Measurements from ENCODE around the gene MBTPS1.
A peak's percentile ranks its signal among the peaks of the same experiment; 100 is the strongest.

MBTPS1 gene

DNA sequence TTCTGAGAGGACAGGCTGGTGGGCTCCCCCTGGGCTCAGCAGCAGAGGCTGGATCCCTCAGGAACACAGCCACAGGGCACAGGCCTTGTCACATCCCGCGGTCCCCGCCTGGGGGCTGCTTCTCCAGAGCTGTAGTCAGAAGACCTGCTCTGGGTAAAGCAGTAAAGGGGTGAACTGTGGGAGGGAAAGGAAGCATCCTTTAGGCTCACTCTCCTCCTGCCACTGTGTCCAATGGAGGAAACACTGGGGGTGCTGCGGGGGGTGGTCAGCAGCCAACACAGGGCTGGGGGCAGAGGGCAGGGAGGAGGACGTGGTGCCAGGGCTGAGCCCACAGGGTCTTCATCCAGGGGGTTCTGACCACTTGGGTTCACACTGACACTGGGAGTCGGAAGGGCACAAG lies 69.1 kb downstream of the MBTPS1 start:
- no peak overlapping the region for H3K27ac ChIP-seq (ENCODE audit: low read depth, low read length)
- H2AK5ac ChIP-seq (ENCODE audit: low read length), result no peak overlapping the region
- WGBS (ENCODE audit: extremely low coverage, insufficient coverage, low lambda C conversion rate), result no CpG with 5 or more reads among the region's 6 CpGs
- no peak for DNase-seq
- no peak overlapping the region for H3K18ac ChIP-seq (ENCODE audit: low read length)
- H3K9ac ChIP-seq (ENCODE audit: low read length), result no peak overlapping the region
- peaks cover 2% of the 10 kb centered on the region for H3K4me1 ChIP-seq (ENCODE audit: control insufficient read depth, low read depth, low read length)
- no peak overlapping the region for H3K4ac ChIP-seq (ENCODE audit: low read depth, low read length)
- no peaks in the 10 kb centered on the region for H3K79me1 ChIP-seq (ENCODE audit: low read length)
- no peaks in the 10 kb centered on the region for H3K36me3 ChIP-seq (ENCODE audit: control insufficient read depth, insufficient read depth, low read length)
- H3K79me2 ChIP-seq (ENCODE audit: control insufficient read depth, insufficient read depth, low read length), result no peaks in the 10 kb centered on the region
- no peak overlapping the region for H4K8ac ChIP-seq (ENCODE audit: low read depth, low read length)
- H3K23ac ChIP-seq (ENCODE audit: low read length), result no peak overlapping the region
- no peak overlapping the region for H2BK5ac ChIP-seq (ENCODE audit: low read length)
- H4K5ac ChIP-seq (ENCODE audit: low read length), result no peak overlapping the region
- H2BK15ac ChIP-seq (replicated peaks; ENCODE audit: low read depth), result no peak overlapping the region
- no peak overlapping the region for H3K4me3 ChIP-seq (ENCODE audit: low read length)
- H3K4me2 ChIP-seq (ENCODE audit: low read length), result no peak overlapping the region
- no peak overlapping the region for H2BK120ac ChIP-seq (ENCODE audit: low read depth, low read length)
- no peak overlapping the region for H3K56ac ChIP-seq (ENCODE audit: low read length)
- no peaks in the 10 kb centered on the region for H3K27me3 ChIP-seq (ENCODE audit: insufficient read depth, low read length, poor library complexity)

DNA sequence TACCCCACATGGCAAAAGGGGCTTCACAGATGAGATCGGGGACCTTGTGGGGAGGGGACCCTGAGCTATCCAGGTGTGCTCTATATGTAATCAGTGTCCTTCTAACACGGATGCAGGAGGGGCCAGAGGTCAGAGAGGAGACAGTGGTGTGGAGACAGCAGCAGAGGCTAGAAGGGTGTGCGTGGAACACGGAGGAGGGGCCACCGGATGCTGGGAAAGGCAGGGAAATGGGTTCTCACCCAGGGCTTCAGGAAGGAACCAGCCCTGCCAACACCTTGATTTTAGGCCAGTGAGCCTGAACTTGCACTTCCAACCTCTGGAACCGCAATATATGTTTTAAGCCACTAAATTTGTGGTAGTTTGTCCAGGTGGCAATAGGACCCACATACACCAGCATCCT lies 69.5 kb downstream of the MBTPS1 start:
- H2BK5ac ChIP-seq (ENCODE audit: low read length), result no peak overlapping the region
- H3K4me3 ChIP-seq (ENCODE audit: low read length), result no peak overlapping the region
- no peak for DNase-seq
- no peaks in the 10 kb centered on the region for H3K36me3 ChIP-seq (ENCODE audit: control insufficient read depth, insufficient read depth, low read length)
- H3K79me1 ChIP-seq (ENCODE audit: low read length), result no peaks in the 10 kb centered on the region
- no peak overlapping the region for H3K9ac ChIP-seq (ENCODE audit: low read length)
- no peak overlapping the region for H2BK15ac ChIP-seq (replicated peaks; ENCODE audit: low read depth)
- no peak overlapping the region for H4K8ac ChIP-seq (ENCODE audit: low read depth, low read length)
- H2BK120ac ChIP-seq (ENCODE audit: low read depth, low read length), result no peak overlapping the region
- no peak overlapping the region for H4K5ac ChIP-seq (ENCODE audit: low read length)
- no peak overlapping the region for H3K56ac ChIP-seq (ENCODE audit: low read length)
- no peak overlapping the region for H3K4ac ChIP-seq (ENCODE audit: low read depth, low read length)
- H3K4me2 ChIP-seq (ENCODE audit: low read length), result no peak overlapping the region
- no CpG with 5 or more reads among the region's 6 CpGs for WGBS (ENCODE audit: extremely low coverage, insufficient coverage, low lambda C conversion rate)
- no peak overlapping the region for H2AK5ac ChIP-seq (ENCODE audit: low read length)
- H3K27ac ChIP-seq (ENCODE audit: low read depth, low read length), result no peak overlapping the region
- no peaks in the 10 kb centered on the region for H3K27me3 ChIP-seq (ENCODE audit: insufficient read depth, low read length, poor library complexity)
- no peaks in the 10 kb centered on the region for H3K79me2 ChIP-seq (ENCODE audit: control insufficient read depth, insufficient read depth, low read length)
- H3K23ac ChIP-seq (ENCODE audit: low read length), result no peak overlapping the region
- H3K4me1 ChIP-seq (ENCODE audit: control insufficient read depth, low read depth, low read length), result peaks cover 2% of the 10 kb centered on the region
- no peak overlapping the region for H3K18ac ChIP-seq (ENCODE audit: low read length)

DNA sequence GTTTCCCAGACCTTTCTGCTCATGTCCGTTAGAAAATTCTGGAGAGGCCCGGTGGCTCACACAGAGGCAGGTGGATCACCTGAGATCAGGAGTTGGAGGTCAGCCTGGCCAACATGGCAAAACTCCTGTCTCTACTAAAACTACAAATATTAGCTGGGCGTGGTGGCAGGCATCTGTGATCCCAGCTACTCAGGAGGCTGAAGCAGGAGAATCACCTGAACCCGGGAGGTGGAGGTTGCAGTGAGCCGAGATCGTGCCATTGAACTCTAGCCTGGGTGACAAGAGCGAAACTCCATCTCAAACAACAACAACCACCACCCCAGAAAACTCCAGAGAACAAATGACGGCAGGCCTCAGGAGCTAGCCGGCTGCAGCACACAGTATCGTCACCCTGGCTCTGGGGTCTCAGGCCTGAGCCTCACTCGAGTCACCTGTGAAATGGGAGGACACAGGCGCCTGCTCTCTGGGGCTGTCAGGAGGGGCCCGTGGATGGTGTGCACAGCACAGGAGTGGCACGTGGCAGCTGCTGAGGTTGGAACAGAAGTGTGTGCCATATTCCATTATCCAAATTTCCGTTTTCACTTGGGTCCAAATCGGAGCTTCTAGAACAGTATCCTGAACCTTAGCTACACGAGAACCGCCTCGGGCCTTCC lies 70.8 kb downstream of the MBTPS1 start:
- H3K36me3 ChIP-seq (ENCODE audit: control insufficient read depth, insufficient read depth, low read length), result no peaks in the 10 kb centered on the region
- no peak overlapping the region for H3K4ac ChIP-seq (ENCODE audit: low read depth, low read length)
- no peak overlapping the region for H3K9ac ChIP-seq (ENCODE audit: low read length)
- no peaks in the 10 kb centered on the region for H3K27me3 ChIP-seq (ENCODE audit: insufficient read depth, low read length, poor library complexity)
- H3K18ac ChIP-seq (ENCODE audit: low read length), result no peak overlapping the region
- no peak overlapping the region for H2BK5ac ChIP-seq (ENCODE audit: low read length)
- no peak overlapping the region for H3K4me2 ChIP-seq (ENCODE audit: low read length)
- no peak overlapping the region for H2AK5ac ChIP-seq (ENCODE audit: low read length)
- H3K23ac ChIP-seq (ENCODE audit: low read length), result no peak overlapping the region
- no peak for DNase-seq
- no peak overlapping the region for H4K5ac ChIP-seq (ENCODE audit: low read length)
- H3K79me1 ChIP-seq (ENCODE audit: low read length), result no peaks in the 10 kb centered on the region
- WGBS (ENCODE audit: extremely low coverage, insufficient coverage, low lambda C conversion rate), result no CpG with 5 or more reads among the region's 19 CpGs
- no peak overlapping the region for H3K4me3 ChIP-seq (ENCODE audit: low read length)
- H2BK15ac ChIP-seq (replicated peaks; ENCODE audit: low read depth), result no peak overlapping the region
- H3K27ac ChIP-seq (ENCODE audit: low read depth, low read length), result no peak overlapping the region
- peaks cover 2% of the 10 kb centered on the region for H3K4me1 ChIP-seq (ENCODE audit: control insufficient read depth, low read depth, low read length)
- H3K56ac ChIP-seq (ENCODE audit: low read length), result no peak overlapping the region
- no peak overlapping the region for H2BK120ac ChIP-seq (ENCODE audit: low read depth, low read length)
- no peak overlapping the region for H4K8ac ChIP-seq (ENCODE audit: low read depth, low read length)
- H3K79me2 ChIP-seq (ENCODE audit: control insufficient read depth, insufficient read depth, low read length), result no peaks in the 10 kb centered on the region

DNA sequence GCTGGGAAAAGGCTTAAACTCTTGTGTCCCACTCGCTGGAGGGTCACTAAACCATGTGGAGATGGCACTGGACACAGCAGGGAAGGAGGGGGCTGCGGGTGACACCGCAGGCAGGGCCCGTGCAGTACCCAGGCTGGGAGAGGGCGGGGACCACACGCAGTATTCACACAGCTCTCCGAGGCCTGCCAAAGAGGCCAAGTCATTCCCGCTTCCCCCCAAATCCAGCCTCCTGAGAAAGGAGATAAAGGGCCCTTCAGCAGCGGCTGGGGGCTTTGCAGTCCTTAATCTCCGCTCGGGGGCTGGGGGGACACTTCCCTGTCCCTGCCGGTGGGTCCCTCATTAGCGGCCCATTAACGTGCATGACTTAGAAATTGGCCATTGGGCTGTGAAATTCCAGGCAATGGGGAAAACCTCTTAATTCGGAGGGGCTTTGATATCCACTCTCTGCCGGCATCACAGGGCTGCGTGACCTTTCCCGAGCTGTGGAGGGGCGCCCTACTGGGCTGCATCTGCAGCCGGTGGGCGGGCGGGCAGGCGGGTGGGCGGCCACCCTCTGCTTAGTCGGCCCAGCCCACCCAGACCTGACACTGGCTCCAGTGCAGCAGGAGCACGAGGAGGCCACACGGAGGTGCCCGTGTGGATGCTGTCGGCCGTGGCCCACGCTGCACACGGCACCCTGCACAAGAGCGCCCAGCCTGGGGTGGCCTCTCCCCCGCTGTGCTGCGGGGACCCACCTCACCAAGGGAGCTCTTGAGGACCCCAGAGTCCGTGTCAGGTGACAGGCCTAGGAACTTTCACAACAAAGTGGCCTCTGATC lies 71.5 kb downstream of the MBTPS1 start:
- peak; percentile 53 for DNase-seq
- no CpG with 5 or more reads among the region's 36 CpGs for WGBS (ENCODE audit: extremely low coverage, insufficient coverage, low lambda C conversion rate)
- Histone ChIP-seq H3K27me3 (ENCODE audit: insufficient read depth, low read length, poor library complexity) (no peaks in the 10 kb centered on the region), H3K23ac (ENCODE audit: low read length) (no peak overlapping the region), H3K56ac (ENCODE audit: low read length) (no peak overlapping the region), H3K4me2 (ENCODE audit: low read length) (no peak overlapping the region), H3K4ac (ENCODE audit: low read depth, low read length) (no peak overlapping the region), H2AK5ac (ENCODE audit: low read length) (no peak overlapping the region), H3K79me2 (ENCODE audit: control insufficient read depth, insufficient read depth, low read length) (no peaks in the 10 kb centered on the region), H3K36me3 (ENCODE audit: control insufficient read depth, insufficient read depth, low read length) (no peaks in the 10 kb centered on the region), H3K79me1 (ENCODE audit: low read length) (no peaks in the 10 kb centered on the region), H3K9ac (ENCODE audit: low read length) (no peak overlapping the region), H3K27ac (ENCODE audit: low read depth, low read length) (no peak overlapping the region), H4K8ac (ENCODE audit: low read depth, low read length) (no peak overlapping the region), H4K5ac (ENCODE audit: low read length) (no peak overlapping the region), H2BK15ac (replicated peaks; ENCODE audit: low read depth) (no peak overlapping the region), H2BK5ac (ENCODE audit: low read length) (no peak overlapping the region), H3K4me3 (ENCODE audit: low read length) (no peak overlapping the region), H2BK120ac (ENCODE audit: low read depth, low read length) (no peak overlapping the region), H3K18ac (ENCODE audit: low read length) (no peak overlapping the region), H3K4me1 (ENCODE audit: control insufficient read depth, low read depth, low read length) (peaks cover 2% of the 10 kb centered on the region)

DNA sequence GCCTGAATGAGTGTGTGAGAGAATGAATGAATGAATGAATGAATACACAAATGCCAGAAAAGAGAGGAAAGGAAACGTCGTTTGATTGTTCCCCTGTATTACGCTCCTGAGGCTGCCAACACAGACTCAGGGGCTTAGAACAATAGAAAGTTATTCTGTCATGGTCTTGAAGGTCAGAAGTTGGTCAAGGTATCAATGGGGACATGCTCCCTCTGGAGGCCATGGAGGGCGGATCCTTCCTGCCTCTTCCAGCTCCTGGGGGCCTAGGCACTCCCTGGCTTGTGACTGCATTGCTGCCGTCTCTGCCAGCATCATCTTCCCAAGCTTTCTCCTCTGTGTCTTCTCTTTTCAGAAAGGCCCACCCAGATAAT lies 72.6 kb downstream of the MBTPS1 start:
- no peak overlapping the region for H3K18ac ChIP-seq (ENCODE audit: low read length)
- H3K79me1 ChIP-seq (ENCODE audit: low read length), result no peaks in the 10 kb centered on the region
- H3K4me3 ChIP-seq (ENCODE audit: low read length), result no peak overlapping the region
- WGBS (ENCODE audit: extremely low coverage, insufficient coverage, low lambda C conversion rate), result no CpG with 5 or more reads among the region's 5 CpGs
- no peaks in the 10 kb centered on the region for H3K36me3 ChIP-seq (ENCODE audit: control insufficient read depth, insufficient read depth, low read length)
- DNase-seq, result peak; percentile 84
- no peaks in the 10 kb centered on the region for H3K27me3 ChIP-seq (ENCODE audit: insufficient read depth, low read length, poor library complexity)
- H2AK5ac ChIP-seq (ENCODE audit: low read length), result no peak overlapping the region
- no peak overlapping the region for H3K4me2 ChIP-seq (ENCODE audit: low read length)
- H3K4me1 ChIP-seq (ENCODE audit: control insufficient read depth, low read depth, low read length), result peaks cover 2% of the 10 kb centered on the region
- H3K23ac ChIP-seq (ENCODE audit: low read length), result no peak overlapping the region
- H2BK5ac ChIP-seq (ENCODE audit: low read length), result no peak overlapping the region
- H4K5ac ChIP-seq (ENCODE audit: low read length), result no peak overlapping the region
- no peak overlapping the region for H2BK15ac ChIP-seq (replicated peaks; ENCODE audit: low read depth)
- no peak overlapping the region for H4K8ac ChIP-seq (ENCODE audit: low read depth, low read length)
- H3K79me2 ChIP-seq (ENCODE audit: control insufficient read depth, insufficient read depth, low read length), result no peaks in the 10 kb centered on the region
- no peak overlapping the region for H3K27ac ChIP-seq (ENCODE audit: low read depth, low read length)
- H3K56ac ChIP-seq (ENCODE audit: low read length), result no peak overlapping the region
- no peak overlapping the region for H3K4ac ChIP-seq (ENCODE audit: low read depth, low read length)
- no peak overlapping the region for H3K9ac ChIP-seq (ENCODE audit: low read length)
- H2BK120ac ChIP-seq (ENCODE audit: low read depth, low read length), result no peak overlapping the region

All from mesendoderm (in vitro differentiated cells).